Right lobe of liver (tissue), 6 donors: ENCODE measurements around the gene PEX16. TPM values are rescaled to one million over a fixed set of nuclear protein-coding genes. Genes with fewer than 3 reads are reported as not detected.

Source experiments
- ATAC-seq, 4 donors: fragments of 200-7000 bp; cut with Tn5 transposase; one replicate each; pipeline ENCODE4 v1.9.1; 2020; ENCODE audit warnings: mild to moderate bottlenecking in 4 of 4, moderate library complexity in 4 of 4
- DNase-seq, 3 donors: peaks; one replicate each; pipeline ENCODE4 v3.0.0-alpha.2; 2020
- H3K27ac ChIP-seq, 3 donors: fragments of 200-600 bp; one replicate each; pipeline ENCODE4 v1.8.0; 2022
- H3K27me3 ChIP-seq, 2 donors: fragments of 200-600 bp; one replicate each; pipeline ENCODE4 v1.8.0; 2022
- H3K36me3 ChIP-seq, 4 donors: fragments of 200-600 bp; sonication (generic) in 1 of 4; one replicate each; pipeline versions ENCODE4 v1.5.1 to v1.8.0; 2017 to 2022; ENCODE audit warnings: control low read depth in 1 of 4
- H3K4me1 ChIP-seq, 4 donors: fragments of 200-600 bp; sonication (generic) in 1 of 4; one replicate each; pipeline versions ENCODE4 v1.5.1 to v1.8.0; 2017 to 2022; ENCODE audit warnings: control low read depth in 1 of 4
- H3K4me3 ChIP-seq, 3 donors: fragments of 200-600 bp; one replicate each; pipeline ENCODE4 v1.8.0; 2022
- H3K9me3 ChIP-seq, 4 donors: fragments of 200-600 bp; sonication (generic) in 1 of 4; one replicate each; pipeline versions ENCODE4 v1.5.1 to v1.8.0; 2017 to 2022; ENCODE audit warnings: control low read depth in 1 of 4
- CTCF ChIP-seq, 4 donors: fragments of 200-600 bp in 3 of 4; fragments of 450-650 bp in 1 of 4; IDR thresholded peaks; one replicate each; pipeline versions ENCODE4 v1.5.1 to v1.8.0; 2016 to 2022; ENCODE audit warnings: antibody characterized with exemption in 4 of 4, mild to moderate bottlenecking in 2 of 4
- POLR2A ChIP-seq: fragments of 450-650 bp; IDR thresholded peaks from one replicate; pipeline ENCODE4 v1.6.1; 2017; ENCODE audit warnings: antibody characterized with exemption, mild to moderate bottlenecking
- WGBS: methylation state at CpG from one replicate; pipeline ENCODE4 v1.1.6; 2018; ENCODE audit warnings: low coverage, low lambda C conversion rate; ENCODE audit not compliant: insufficient coverage; ENCODE audit errors: missing lambda C conversion rate; 5-methylcytosine and 5-hydroxymethylcytosine counted together
- intact Hi-C, 2 donors: fragments of 100-400 bp; cut with DNase I; formaldehyde crosslinking; loops; one replicate each; pipeline versions ENCODE4 v1.11.2 to v1.14.1; 2022
- total RNA-seq, 6 experiments: library from RNA; depleted of rRNA in 2 of 6; stranded (reverse); fragments of >200 nt in 2 of 6; fragmentation: NEBNext Ultra II Directional in 3 of 6; extraction: Animal tissue kit (Norgen Biotek cat#: 25700) in 3 of 6; gene quantifications; one replicate each; pipeline versions ENCODE4 v1.1.0 to v1.2.4, GENCODE V29; 2016 to 2023
- donor health status: DM: no; HTN: yes; CAD: no.
- donor health status: DM: no; HTN: no; CAD: no.
- donor health status: DM: no; HTN: no; CAD: no.
- donor health status: DM: no; HTN: yes; CAD: no.
- donor health status: DM: no; HTN: yes; CAD: no.

Gene PEX16
- total RNA-seq, 6 experiments from 2014 or later = 17.9 to 36.7 (median 32.4) TPM

- no peak for ATAC-seq
- intact Hi-C loops = no loop called here
- no peaks in the 10 kb centered on the region for H3K9me3 ChIP-seq
- no peak for TF ChIP-seq CTCF (IDR thresholded peaks at IDR 0.05)
- TF ChIP-seq POLR2A = no peak
- no peak for DNase-seq
- peaks cover 0 to 8% (median 0%) of the 10 kb centered on the region in 4 donors for H3K4me1 ChIP-seq
- H3K4me3 ChIP-seq = no peak overlapping the region
- H3K27me3 ChIP-seq = no peaks in the 10 kb centered on the region
- no peak overlapping the region for H3K27ac ChIP-seq
- WGBS = 86% methylated on average over 3 of the region's 3 CpGs
- peaks cover 0 to 26% (median 6%) of the 10 kb centered on the region in 4 donors for H3K36me3 ChIP-seq
Measured at GRCh38 chr11:45945397-45945999, 27.8 kb upstream of the PEX16 start.

GRCh38 chr11:45942381-45942780 lies 24.7 kb upstream of the PEX16 start:
- WGBS = 13% methylated on average over 4 of the region's 4 CpGs
- intact Hi-C loops = no loop called here
- peaks cover 0 to 13% (median 0%) of the 10 kb centered on the region in 4 donors for H3K36me3 ChIP-seq
- DNase-seq (no peak), ATAC-seq (peak in 2 of 4 donors; percentile 25 to 53)
- H3K4me3 ChIP-seq = no peak overlapping the region
- H3K4me1 ChIP-seq = peaks cover 0 to 8% (median 0%) of the 10 kb centered on the region in 4 donors
- no peak overlapping the region for H3K27ac ChIP-seq
- TF ChIP-seq POLR2A (no peak), CTCF (IDR thresholded peaks at IDR 0.05) (no peak)
- no peaks in the 10 kb centered on the region for H3K9me3 ChIP-seq
- H3K27me3 ChIP-seq = no peaks in the 10 kb centered on the region

GRCh38 chr11:45941285-45941684 lies 23.6 kb upstream of the PEX16 start:
- intact Hi-C loops = no loop called here
- no peak overlapping the region for H3K27ac ChIP-seq
- no peaks in the 10 kb centered on the region for H3K27me3 ChIP-seq
- H3K36me3 ChIP-seq = peaks cover 0 to 17% (median 0%) of the 10 kb centered on the region in 4 donors
- WGBS = 87% methylated on average over 3 of the region's 4 CpGs
- DNase-seq (no peak), ATAC-seq (no peak)
- no peaks in the 10 kb centered on the region for H3K9me3 ChIP-seq
- peaks cover 0 to 8% (median 0%) of the 10 kb centered on the region in 4 donors for H3K4me1 ChIP-seq
- H3K4me3 ChIP-seq = no peak overlapping the region
- TF ChIP-seq CTCF (IDR thresholded peaks at IDR 0.05) (no peak), POLR2A (no peak)

- Histone ChIP-seq H3K4me3 (no peak overlapping the region), H3K4me1 (peaks cover 0 to 13% (median 0%) of the 10 kb centered on the region in 4 donors), H3K27me3 (no peaks in the 10 kb centered on the region), H3K36me3 (peaks cover 0 to 21% (median 1%) of the 10 kb centered on the region in 4 donors), H3K9me3 (no peaks in the 10 kb centered on the region), H3K27ac (no peak overlapping the region)
- WGBS = 69% methylated on average over 2 of the region's 2 CpGs
- no peak for TF ChIP-seq POLR2A
- TF ChIP-seq CTCF (IDR thresholded peaks at IDR 0.05) = no peak
- intact Hi-C loops = no loop called here
- DNase-seq (no peak), ATAC-seq (no peak)
Measured at GRCh38 chr11:45939836-45940235, 22.2 kb upstream of the PEX16 start.
